NCI-H2227 (cell line): ENCODE results near the gene LRAT.
A peak's percentile ranks its signal among the peaks of the same experiment; 100 is the strongest.
"Not testable (repeated sequence)": the region's sequence is repeated elsewhere in the genome, so short reads cannot be mapped to it uniquely, and the experiment has no call there.

Source experiments
- DNase-seq: peaks from one replicate; lab custom pipeline; 2025; ENCODE audit not compliant: unreplicated experiment; lab: John Stamatoyannopoulos, UW

LRAT gene

GRCh38 chr4:154743683-154744340 is at the start of gene LRAT:
TSS of gene LRAT (plus strand) at chr4:154744000. CDS start at chr4:154744327, 327 bp downstream.
- DNase-seq: peak; percentile 32

DNA sequence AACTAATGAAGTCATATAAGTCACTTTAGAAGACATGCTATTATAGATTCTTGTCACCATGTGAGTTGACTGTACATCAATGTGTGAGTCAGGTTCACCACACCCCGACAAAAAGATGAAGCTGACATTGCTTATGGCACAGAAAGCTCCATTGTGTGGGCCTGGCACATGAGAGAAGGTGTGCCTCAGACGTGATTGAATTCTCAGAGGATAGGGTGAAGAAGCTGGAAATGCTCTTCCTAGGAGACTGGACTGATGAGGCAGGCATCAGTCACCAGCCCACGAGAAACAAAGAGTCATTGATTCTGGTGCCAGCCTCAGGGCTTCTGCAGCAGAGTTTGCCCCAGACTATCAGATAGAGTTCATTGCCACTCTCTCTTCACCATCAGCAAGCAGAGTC is 35.9 kb upstream of the LRAT start:
- no peak for DNase-seq

GRCh38 chr4:154709550-154709949 is 34.2 kb upstream of the LRAT start:
- DNase-seq: no peak

DNA sequence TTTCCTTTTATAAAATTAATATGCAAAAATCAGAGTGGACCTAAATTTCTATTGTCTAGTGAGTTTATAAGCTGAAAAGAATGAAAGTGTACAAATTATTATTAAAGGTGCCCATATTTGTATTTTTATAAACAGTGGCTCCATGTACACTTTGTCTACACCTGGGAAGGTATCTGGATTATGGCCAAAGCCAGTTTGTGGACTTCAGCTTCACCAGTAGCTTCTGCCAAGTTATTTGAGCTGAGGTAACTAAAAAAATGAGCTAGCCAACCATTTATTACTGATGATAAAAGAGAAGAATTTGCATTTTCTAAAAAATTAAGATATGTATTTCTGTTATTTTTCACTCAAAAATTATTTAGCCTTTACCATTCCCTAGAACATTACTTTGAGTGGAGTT is 32.3 kb upstream of the LRAT start:
- no peak for DNase-seq

DNA sequence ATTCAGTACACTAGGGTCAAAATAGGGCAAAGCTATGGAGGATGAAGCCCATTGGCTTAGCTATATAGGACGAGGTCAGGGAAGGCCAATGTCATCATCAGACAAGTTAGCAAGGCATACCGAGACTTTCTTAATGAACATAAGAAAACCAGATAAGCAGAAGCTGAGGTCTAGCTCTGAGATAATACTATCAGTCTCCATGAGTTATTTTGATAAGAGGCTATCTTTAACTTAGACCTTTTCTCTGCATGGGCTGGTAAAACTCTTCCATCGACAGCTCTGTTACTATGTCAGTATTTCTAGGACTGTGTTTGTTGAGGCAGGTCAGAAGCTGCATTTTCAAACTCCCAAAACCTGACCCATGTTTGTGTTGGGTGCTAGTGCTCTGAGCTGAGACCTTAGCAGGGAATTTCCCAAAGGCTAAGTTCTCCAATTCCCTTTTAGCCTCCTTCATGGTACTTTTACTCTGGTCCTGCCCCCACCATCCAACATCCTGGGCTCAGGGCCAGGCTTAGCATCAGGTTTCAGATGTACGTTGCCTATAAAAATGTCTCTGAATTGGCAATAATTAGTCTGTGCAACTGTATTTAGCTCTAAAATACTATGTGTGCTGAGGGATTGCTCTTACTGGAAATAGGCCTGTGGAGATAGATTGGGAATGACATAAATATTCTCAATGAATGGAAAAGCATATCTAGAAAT is 29.3 kb upstream of the LRAT start:
- DNase-seq: no peak

DNA sequence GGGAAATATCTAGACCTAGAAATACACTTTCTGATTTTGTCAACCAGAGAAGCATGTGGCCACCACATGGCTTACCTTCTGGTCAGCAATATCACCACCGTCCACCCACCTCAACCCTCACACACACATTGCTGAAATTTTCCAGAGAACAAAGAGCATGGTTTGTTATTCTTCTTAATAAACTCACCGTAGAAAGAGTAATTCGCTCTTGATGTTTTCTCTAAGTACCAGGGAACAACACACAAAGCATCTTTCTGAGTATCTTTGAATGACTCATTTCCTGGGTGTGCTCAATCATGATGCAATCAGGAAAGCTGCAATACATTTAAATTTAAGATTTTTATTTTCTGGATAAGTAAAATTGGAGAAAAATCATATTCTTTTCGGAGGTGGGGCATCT is 24.7 kb upstream of the LRAT start:
- DNase-seq: no peak

- no peak for DNase-seq
Measured at GRCh38 chr4:154720123-154720522, 23.7 kb upstream of the LRAT start.

- no peak for DNase-seq
Measured at GRCh38 chr4:154720618-154721267, 23.1 kb upstream of the LRAT start.

- no peak for DNase-seq
Measured at GRCh38 chr4:154722262-154722661, 21.5 kb upstream of the LRAT start.

- not testable (repeated sequence) for DNase-seq
Measured at GRCh38 chr4:154723601-154724000, 20.2 kb upstream of the LRAT start.

DNA sequence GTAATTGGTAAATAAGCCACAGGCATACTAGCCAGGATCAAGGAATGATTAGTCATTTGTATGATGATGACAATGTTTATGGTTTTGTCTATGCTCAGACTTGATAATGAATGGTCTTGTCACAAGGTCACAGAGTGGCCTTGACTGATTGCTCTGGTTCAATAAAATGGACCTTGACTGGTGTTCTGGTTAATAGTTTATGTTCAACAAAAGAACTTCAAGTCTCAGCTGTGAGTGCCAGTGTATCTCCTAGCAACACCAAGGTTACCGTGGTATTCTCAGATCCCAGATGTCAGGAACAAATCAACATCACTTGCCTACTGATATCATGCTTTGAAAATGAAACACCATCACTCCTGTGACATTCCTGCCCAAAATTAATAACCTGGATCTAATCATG is 16.3 kb upstream of the LRAT start:
- no peak for DNase-seq

- no peak for DNase-seq
Measured at GRCh38 chr4:154731756-154732155, 12.0 kb upstream of the LRAT start.

GRCh38 chr4:154732669-154733068 is 11.1 kb upstream of the LRAT start:
- no peak for DNase-seq

DNA sequence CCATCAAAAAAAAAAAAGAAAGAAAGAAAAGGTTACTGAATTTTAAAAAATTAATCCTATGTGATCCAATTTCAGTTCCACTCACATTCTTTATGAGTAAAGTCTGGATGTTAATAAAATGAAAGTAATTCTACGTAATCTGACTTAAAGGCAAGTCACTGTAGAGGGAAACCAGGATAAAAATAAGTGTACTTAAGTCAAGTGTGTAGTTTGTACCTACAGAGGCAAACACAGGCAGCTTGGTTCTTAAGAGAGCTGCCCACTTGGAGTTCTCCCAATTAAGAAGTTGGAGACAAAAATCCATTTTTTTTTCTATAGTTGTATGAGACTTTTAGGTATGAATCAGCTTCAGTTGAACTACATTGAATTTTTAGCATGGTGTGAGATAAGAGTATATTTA is 7.0 kb upstream of the LRAT start:
- no peak for DNase-seq

- DNase-seq: no peak
Measured at GRCh38 chr4:154738426-154738825, 5.4 kb upstream of the LRAT start.

GRCh38 chr4:154739111-154739510 is 4.7 kb upstream of the LRAT start:
- no peak for DNase-seq

DNA sequence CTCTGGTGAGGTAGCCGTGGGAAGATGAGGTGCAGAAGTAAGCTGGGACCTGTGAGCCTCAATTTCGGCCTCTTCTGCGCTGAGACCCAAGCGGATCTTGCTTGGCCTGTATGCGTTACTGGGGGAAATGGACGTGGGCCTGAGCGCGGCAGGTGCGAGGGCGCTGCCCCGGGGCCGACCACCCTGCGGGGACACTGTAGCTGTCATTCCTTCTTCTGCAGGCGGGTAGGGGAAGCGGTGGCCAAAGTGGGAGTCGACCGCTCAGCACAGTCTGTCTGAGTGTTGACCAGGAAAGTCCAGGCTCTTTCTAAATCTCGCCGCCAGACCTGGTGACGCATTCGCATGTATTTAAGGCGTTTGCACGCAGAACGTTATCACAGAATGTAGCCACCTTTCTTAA is 3.3 kb upstream of the LRAT start:
- DNase-seq: no peak

- no peak for DNase-seq
Measured at GRCh38 chr4:154741131-154741665, 2.6 kb upstream of the LRAT start.

DNA sequence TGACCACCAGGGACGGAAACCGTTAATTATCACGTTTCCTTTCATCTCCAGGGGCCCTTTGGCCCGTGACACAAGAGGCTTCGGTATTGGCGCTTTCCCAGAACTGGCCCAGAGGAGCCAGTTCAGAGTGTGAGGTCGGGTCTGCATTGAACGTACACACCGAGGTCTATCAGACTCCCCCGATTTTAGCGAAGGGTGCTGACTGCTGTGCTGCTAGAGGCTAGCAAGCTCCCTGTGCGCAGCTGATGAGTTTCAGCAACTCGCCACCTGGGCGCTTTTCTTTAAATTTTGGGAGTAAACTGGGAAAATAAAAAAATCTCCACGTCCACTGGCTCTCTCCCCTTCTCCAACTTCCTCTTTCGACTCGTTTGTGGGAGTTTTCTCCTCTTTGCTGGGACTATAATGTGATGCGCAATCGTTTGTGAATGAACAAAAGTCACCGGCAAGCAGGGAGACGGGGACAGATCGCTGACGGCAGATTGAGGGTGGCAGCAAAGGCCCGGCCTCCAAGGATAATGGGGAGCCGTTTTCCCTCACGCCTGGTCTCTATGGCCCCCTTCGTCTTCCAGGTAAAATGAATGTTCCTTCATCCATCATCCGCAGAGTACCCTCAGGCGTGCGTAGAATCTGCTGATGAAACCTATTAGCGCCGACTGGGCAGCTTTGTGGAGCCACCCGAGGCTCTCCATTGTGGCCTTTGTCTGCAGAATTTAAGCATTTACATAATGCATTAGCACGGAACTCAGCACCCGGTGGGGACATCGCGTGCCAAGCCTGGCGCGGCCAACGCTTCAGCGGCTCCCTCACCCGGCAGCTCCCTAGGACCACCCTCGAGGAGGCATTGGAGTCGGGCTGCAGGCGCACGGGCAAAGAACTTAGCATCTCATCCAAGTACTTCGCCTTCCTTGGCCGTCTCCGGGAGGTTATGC is 1.6 kb upstream of the LRAT start:
- DNase-seq: no peak

DNA sequence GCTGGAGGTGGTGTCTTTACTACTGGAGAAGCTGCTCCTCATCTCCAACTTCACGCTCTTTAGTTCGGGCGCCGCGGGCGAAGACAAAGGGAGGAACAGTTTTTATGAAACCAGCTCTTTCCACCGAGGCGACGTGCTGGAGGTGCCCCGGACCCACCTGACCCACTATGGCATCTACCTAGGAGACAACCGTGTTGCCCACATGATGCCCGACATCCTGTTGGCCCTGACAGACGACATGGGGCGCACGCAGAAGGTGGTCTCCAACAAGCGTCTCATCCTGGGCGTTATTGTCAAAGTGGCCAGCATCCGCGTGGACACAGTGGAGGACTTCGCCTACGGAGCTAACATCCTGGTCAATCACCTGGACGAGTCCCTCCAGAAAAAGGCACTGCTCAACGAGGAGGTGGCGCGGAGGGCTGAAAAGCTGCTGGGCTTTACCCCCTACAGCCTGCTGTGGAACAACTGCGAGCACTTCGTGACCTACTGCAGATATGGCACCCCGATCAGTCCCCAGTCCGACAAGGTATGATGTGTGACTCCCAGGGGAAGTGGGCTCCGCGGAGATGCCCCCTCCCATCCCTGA is 634 bp downstream of the LRAT start:
- DNase-seq: no peak

DNA sequence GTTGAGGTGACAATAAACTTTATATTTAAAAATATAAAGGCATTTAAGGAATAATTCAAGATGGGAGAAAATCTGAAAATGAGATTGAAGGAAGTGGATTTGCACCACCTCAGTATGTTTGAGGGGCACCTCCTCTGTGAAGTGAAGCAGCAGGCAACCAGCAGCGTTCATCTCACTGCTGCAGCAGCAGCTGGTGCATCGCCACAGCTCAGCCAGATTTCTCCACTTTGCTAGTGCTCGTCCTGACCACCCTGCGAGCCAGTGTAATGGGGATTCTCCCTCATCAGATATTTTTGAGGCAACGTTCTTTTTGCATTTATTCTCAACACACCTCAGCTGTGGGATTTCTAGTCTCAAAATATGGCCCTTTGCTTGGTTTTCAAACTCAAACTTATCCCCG is 13.9 kb downstream of the LRAT start:
- DNase-seq: no peak
